Stimulated activated CD8-positive, alpha-beta memory T cell treated with anti-CD3 and anti-CD28 coated beads, Interleukin-12 subunit alpha, Interleukin-12 subunit beta, amount 100 ng/mL, for 24 hours (primary cell): Measurements from ENCODE around the gene SLC8A2.

Experiments used
- DNase-seq: peaks from one replicate; pipeline ENCODE4 v3.0.0-alpha.2; 2020; ENCODE audit errors: extremely low read depth

Gene SLC8A2

DNA sequence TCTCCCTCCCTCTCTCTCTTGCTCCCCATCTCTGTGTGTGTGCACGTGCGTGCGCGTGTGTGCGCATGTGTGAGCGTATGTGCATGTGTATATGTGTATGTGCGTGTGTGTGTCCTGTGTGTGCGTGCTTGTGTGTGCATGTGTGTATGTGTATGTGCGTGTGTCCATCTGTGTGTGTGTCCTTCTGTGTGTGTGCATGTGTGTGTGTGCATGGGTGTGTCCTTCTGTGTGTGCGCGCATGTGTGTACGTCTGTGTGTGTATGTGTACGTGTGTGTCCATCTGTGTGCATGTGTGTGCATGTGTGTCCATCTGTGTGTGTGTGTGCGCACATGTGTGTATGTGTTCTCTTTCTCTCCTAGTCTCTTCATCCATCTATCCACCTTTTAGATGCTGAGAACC, 12.2 kb downstream of the SLC8A2 start:
- no peak for DNase-seq

DNA sequence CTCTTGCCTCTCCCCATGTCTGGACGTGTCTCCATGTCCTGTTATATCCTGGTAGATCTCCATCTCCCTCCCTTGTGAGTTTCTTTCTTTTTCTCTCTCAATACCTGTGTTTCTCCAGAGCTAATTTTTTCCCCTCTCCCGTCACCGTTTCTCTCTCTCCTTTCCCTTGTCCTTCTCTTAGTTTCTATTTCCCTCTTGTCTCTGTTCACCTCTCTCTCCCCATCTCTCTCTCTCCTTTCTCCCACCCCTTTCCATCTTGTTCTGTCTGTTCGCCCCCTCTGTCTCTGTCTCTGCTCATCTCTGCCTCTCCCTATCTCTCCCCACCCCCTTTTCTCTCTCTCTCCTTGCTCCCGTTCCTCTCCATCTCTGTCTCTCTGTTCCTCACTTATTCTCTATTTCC, 13.0 kb downstream of the SLC8A2 start:
- no peak for DNase-seq

DNA sequence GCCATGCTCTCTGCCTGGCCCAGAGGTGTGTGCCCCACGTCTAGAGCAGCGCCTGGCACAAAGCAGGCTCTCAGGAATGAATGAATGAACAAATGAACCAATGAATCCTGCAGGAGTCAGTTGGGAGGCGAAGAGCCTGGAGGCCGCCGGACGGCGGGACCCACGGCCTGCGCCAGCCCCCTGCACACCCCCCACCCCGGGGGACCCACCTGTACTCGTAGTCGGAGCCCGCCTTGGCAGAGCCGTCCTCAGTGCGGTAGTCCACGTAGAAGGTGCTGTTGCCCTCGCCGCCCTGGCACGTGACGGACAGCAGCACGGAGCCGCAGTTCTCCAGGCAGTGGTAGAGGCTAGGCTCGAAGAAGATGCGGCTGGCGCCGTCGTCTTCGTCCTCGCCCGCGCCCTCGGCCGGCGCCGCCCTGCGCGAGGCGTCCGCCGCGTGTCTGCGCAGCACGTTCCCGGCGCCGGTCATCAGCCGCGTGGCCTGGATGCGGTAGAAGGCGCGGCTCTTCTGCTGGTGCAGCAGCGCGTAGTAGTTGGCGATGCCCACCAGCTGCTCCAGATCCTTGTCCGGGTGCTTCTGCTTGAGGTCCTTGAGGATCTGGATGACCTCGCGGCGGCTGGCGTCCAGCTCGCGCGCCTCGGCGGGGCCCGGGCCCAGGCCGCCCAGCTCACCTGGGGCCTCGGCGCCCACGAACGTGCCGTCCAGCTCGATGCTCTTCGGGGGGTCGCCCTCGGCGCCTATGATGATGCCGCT, 14.8 kb downstream of the SLC8A2 start:
- no peak for DNase-seq

DNA sequence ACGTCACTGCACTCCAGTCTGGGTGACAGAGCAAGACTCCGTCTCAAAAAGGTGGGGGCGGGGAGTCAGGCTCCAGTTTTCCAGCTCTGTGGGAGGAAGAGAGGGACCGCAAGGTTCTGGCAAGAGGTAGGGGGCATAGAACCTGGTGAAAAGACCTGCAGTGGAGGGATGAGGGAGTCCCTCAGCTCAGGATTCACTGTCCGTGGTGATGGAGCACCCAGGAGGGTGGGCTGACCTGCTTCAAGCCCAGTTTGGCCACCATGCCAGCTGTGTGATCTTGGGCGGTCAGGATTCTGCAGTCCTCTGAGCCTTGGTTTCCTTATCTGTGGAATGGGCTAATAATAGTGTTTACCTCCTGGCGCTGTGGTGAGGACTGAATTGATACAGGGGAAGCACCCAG, 21.2 kb downstream of the SLC8A2 start:
- no peak for DNase-seq

DNA sequence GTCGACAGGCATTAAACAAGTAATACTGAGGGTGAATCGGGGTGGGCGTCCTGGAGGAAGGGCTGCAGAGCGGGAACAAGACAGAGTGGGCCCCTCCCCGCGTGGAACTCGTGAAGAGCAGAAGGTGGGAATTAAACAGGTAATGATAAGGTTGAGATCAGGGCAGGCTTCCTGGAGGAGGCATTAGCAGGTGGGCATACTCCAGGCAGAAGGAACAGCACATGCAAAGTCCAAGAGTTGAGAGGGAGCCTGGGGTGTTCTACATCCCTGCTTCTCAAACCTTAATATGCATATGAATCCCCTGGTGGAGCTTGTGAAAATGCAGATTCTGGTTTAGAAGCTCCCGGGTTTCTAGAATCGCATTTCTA, 23.3 kb downstream of the SLC8A2 start:
- DNase-seq: no peak

DNA sequence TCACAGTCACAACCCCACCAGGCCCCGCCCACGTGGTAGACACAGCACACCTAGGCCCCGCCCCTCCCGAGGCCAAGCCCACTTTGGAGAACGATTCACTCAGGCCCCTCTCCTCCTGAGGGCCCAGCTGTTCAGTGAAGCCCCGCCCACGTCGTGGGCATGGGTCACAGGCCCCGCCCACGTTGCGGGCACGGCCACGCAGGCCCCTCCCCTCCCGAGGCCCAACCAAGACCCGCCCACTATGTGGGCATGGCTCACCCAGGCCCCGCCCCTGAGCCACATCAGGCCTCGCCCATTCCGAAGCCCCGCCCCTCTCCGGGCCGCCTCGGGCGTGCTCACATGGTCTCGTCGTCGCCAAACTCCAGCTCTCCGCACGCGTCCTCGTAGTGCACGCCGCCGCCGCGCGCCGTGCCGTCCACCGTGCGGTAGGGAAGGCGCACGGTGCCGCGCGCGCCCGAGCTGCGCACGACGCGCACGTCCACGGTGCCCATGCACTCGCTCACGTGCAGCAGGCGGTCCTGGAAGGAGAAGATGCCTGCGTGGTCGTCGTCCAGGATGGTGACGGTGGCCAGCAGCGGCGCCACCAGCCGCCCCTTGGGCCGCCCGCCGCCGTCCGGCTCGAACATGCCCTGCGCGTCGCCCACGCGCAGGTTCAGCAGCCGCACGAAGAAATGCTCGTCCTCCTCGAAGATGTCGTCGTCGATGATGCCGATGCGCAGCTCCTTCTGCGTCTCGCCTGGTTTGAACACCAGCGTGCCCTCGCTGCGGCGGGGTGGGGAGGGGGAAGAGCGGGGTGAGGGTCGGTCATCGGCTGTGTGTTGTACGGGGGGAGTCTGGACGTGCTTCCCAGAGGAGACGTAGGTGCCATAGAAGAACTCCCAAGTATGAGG, 24.0 kb downstream of the SLC8A2 start:
- DNase-seq: no peak

DNA sequence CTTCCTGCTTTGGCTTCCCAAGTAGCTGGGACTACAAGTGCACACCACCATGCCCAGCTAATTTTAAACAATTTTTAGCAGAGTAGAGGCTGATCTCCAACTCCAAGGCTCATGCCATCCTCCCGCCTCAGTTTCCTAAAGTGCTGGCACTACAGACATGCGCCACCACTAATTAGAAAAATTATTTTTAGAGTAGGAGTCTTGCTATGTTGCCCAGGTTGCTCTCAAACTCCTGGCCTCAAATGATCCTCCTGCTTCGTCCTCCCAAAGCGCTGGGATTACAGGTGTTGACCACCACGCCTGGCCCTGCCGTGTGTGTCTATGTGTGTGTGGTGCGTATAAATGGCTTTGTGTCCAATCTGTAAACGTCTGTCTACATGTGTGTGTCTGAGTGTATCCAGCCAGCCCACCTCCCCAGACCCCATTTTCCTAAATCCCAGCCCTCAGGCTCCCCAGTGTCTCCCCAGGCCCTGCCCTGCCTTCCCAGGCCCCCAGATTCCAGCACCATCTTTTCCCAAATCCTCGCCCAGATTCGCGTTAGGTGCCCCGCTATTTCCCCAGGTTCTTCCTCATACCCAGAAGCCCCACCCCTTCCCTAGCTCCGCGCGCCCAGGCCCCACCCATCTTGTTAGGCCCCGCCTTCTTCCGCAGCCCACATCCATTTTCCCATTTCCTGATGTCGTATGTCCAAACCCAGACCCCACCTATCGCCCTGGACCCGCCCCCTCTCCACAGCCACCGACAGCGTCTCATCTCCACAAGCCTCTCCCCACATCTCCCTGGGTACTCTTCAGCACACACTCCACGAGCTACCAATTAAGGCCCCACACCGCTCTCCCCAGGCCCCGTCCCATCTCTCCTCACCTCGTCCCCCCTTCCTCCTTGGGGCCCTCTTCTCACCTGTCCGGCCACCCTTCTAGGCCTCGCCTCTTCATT, 24.9 kb downstream of the SLC8A2 start:
- no peak for DNase-seq

DNA sequence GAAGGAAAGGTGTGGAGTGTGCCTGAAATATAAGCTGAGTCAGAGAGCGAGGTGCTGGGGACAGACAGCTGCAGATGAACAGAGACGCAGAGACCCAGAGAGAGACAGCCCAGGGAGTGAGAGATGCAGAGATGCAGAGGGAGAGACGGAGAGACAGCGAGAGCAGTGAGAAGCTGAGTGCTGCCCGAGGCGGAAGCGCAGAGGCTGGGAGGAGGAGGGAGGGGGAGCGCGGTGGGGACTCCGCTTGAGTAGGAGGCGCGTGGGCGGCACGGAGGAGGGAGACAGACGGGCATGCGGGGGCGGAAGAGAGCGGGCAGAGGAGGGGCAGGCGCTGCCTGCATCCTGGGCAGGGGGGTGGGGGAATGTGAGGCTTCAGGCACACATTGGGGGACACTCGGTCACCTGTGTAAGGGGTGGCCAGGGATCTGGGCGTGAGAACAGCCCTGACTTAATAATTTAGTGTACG, 25.7 kb downstream of the SLC8A2 start:
- DNase-seq: peak; percentile 22

DNA sequence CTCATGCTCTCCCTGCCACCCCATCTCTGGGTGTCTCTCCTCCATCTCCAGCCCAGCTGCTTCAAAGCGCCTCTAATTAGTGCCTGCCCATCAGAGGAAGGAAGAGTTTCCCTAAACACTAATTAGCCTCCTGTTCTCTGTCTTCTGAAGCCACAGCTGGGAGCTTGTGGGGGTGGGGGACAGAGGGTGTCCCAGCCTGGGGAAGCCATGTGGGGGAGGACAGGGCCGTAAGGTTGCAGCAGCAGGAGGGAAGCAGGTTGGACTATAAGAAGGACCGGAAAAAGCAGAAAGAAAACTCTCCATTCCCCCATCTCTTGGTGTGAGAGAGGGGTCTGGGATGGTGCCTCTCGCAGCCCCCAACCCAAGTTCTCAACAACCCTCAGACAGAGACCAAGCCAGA, 26.2 kb downstream of the SLC8A2 start:
- DNase-seq: no peak

DNA sequence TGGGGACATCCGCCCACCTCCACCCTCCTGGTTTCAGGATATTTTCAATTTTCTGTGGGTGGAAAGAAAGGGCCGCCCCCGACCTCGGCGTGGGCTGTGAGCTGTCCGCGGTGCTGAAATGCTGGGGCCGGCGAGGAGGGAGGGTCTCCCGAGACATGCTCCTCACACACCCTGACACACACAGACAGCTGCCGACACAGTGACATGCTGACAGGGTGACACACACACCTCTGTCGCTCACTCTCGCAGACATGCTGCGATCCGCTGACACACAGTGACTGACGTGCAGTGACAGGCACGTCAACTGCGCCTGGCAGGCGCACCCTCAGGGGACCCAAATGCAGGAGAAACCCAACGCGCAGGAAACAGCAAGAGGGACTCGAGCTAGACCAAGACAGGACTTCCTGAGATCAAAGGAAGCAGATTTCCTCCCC, 27.3 kb downstream of the SLC8A2 start:
- no peak for DNase-seq

DNA sequence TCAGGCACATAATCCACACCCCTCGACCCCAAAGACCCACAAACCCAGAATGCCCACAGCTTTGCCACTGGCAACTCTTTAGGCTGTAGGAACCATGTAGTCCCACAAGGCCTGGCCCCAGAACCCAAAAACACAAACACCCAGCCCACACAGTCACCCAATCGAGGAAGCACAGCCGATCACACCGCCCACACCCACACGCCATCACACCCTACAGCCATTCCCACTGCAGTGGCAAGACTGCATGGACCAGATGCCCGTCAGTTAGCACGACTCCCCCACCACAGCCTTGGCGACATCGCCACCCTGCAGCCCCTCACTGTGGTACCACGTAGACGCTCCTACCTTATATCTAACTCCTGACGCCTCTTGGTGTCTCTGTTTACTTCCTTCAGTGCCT, 28.4 kb downstream of the SLC8A2 start:
- DNase-seq: no peak

DNA sequence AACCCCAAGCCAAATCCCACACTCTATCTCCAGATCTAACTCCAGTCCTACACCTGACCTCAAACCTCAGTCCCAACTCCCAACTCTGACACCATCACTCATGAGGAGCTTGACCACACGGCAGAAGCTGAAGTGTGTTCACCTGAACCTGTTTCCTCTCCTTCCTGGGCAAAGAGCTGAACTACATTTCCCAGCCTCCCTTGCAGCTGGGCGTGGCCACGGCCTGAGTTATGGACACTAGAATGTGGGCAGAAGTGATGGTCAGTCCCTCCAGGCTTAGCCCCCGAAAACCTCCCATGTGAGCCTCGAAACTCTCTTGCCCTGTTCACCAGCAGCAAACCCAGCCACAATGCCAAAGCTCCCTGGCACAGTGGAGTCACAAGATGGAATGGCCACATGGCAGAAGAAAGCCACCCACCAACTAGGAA, 32.9 kb downstream of the SLC8A2 start:
- DNase-seq: no peak

DNA sequence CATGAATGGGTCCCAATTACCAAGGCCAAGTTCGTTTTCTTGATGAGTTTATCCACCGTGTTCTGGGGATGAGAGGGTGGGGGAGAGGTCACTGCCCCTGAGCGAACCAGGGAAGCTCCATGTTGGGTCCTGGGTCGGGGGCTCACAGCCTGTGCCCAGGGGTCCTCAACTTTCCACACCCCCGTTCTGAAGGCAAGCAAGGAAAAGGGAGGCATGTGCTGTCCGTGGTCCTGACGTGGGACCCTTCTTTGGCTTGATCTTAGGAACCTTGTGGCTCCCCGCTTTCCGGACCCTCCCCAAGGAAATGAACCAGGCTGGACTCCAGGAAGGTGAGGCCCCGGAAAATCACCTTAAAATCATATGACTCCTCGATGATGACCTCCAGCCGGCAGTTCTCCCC, 34.2 kb downstream of the SLC8A2 start:
- DNase-seq: no peak

DNA sequence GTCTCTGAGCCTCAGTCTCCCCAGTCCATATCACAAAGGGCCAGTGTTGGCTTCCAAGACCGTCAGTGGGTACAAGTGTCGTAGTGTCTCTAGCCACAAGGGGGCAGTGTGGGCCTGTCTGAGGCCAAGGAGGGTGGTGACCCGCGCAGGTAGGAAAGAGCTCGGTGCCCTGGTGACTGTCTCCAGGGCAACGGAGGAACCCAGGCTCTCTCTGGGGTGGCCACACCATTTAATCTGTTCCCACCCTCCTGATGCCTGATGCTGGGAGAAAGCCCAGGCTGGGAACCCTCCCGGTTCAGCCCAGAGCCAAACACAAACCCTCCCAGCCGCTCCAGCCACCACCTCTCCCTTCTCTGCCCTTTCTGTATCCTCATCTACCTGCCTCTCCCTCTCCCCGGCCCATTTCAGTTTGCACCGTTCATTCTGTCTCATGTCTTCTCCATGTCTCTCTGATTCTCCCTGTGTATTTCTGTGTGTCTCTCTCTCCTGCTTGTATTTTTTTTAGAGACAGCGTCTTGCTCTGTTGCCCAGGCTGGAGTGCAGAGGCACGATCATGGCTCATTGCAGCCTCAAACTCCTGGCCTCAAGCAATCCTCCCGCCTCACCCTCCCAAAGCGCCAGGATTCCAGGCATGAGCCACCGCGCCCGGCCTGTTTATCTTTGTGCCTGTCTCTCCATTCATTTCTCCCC, 34.8 kb downstream of the SLC8A2 start:
- peak; percentile 67 for DNase-seq

DNA sequence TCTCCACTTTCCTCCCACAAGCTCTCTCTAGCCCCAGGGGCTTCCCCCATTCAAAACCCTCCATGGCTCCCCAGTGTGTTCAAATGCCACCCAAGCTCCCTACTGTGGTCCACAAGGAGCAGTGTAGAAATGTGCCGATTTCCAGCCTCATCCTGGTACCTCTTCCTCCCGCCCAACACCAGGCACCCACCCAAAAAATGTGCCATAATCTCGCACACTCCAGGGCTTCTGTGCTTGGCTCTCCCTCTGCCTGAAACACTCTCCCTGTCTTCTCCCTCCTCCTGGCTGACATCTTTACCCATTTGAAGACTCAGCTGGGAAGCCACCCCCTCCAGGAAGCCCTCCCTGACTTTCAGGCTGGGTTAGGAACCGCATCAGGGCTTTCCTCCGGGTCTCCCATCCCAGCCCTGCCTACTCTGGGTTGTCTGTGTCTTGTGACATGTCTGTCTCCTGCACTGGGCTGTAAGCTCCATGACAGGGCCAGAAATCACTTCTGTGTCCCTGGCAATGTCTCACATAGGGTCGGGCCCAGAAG, 35.7 kb downstream of the SLC8A2 start:
- DNase-seq: no peak

DNA sequence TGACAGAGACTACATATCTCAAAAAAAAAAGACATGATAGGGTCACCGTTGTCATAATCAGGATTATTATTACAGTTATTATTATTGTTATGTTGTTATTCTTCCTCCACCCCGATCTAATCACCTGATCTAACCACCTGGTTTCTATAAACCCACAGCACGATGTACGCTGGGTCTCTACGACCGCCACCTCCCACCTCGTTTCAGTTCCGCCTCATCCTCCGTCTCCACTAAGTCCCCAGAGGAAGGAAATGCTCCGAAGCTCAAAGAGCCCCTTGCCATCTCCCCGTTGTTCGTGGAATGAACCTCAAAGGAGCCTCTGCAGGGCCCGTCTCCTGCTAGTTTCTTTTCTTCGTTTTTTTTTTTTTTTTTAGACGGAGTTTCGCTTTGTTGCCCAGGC, 36.5 kb downstream of the SLC8A2 start:
- no peak for DNase-seq

DNA sequence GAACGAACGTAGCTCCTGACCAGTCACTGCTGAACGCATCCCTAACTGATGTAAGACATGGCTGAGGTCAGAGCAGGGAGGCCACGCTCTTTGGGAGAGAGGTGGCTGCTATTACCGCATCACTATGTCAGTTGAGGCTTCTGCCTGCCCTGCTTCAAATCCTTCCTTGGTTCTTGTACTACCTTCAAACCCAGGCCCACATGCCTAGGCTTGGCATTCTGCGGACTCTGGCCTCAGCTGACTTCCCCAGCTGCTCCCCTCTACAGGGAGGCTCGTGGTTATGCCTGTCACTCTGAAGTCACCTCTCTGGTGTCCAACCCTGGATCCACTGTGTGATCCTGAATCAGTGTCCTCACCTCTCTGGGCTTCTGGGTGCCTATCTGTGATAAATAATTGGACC, 37.6 kb downstream of the SLC8A2 start:
- no peak for DNase-seq

DNA sequence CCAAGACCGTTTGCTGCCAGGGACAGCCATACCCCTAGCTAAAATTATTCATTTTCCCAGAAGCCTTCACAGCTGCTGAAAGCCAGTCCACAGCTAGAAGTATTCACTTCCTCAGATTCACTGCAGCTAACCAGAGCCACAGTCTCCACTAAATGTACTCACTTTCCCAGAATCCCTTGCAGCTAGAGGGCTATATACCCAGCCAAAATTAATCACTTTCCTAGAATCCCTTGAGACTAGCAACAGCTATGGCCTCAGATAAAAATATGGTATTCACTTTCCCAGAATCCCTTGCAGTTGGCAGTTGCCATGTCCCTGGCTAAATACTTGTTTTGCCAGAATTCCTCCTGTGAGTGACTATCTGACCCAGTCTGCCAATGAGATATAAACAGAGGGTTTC, 38.6 kb downstream of the SLC8A2 start:
- DNase-seq: no peak

DNA sequence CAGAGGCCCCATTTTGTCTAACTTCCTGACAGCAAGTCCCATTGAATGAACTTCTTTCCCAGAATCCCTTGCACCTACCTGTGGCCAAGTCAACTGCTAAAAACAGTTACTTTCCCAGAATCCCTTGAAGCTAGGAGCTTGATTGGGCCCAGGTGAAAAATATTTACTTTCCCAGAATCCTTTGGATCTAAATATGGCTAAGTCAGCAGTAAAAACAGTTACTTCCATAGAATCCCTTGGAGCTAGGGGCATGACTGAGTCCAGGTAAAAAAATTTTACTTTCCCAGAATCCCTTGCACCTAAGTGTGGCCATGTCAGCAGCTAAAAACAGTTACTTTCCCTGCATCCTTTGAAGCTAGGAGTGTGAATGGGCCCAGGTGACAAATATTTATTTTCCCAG, 39.2 kb downstream of the SLC8A2 start:
- no peak for DNase-seq

DNA sequence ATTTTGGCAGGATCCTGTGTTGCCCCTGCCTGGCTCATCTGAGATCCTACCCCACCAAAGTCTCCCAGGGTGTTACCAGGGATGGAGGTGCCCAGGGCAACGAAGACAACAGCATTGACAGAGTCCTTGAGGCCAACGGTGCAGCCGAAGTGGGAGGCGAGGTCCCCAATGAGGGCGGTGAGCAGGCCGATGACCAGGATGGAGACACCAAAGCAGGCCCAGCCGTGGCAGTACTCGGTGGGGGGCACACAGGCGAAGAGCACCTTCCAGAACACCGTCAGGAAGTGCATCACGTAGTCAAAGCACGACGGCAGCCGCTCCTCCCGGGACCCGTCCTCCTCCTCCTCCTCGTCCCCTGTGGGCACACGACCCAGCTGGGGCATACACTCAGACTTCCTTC, 39.6 kb downstream of the SLC8A2 start:
- no peak for DNase-seq
